Colonic mucosa (tissue), 4 donors: Measurements from ENCODE around the gene RLIM. TPM values are rescaled to one million over a fixed set of nuclear protein-coding genes. Genes with fewer than 3 reads are reported as not detected.
A peak's percentile ranks its signal among the peaks of the same experiment; 100 is the strongest.
"Not testable (repeated sequence)": the region's sequence is repeated elsewhere in the genome, so short reads cannot be mapped to it uniquely, and the experiment has no call there.

Source experiments
- DNase-seq: peaks from one replicate; pipeline ENCODE4 v3.0.0-alpha.2; 2020
- H3K27ac ChIP-seq: fragments of 200-600 bp; one replicate; pipeline ENCODE4 v1.8.0; 2021
- H3K27me3 ChIP-seq: fragments of 200-600 bp; one replicate; pipeline ENCODE4 v1.8.0; 2021
- H3K36me3 ChIP-seq: fragments of 200-600 bp; one replicate; pipeline ENCODE4 v1.8.0; 2021
- H3K4me1 ChIP-seq: fragments of 200-600 bp; one replicate; pipeline ENCODE4 v1.8.0; 2021; ENCODE audit warnings: mild to moderate bottlenecking
- H3K4me3 ChIP-seq: fragments of 200-600 bp; one replicate; pipeline ENCODE4 v1.8.0; 2021
- H3K9ac ChIP-seq, 2 donors: one replicate each; pipeline ENCODE4 v1.7.0; 2013; ENCODE audit warnings: control low read depth in 2 of 2, low read depth in 2 of 2, low read length in 2 of 2
- H3K9me3 ChIP-seq: fragments of 200-600 bp; one replicate; pipeline ENCODE4 v1.8.0; 2021
- intact Hi-C: fragments of 100-400 bp; cut with DNase I; formaldehyde crosslinking; loops from one replicate; pipeline ENCODE4 v1.14.1; 2022
- total RNA-seq, 2 donors: library from RNA; stranded (reverse); fragmentation: NEBNext Ultra II Directional in 1 of 2; extraction: Animal tissue kit (Norgen Biotek cat#: 25700) in 1 of 2; gene quantifications; one replicate each; pipeline ENCODE4 v1.2.1, GENCODE V29; 2021
- TF ChIP-seq, protein P1 (sequence below): fragments of 200-600 bp; IDR thresholded peaks from one replicate; pipeline ENCODE4 v1.8.0; 2022; ENCODE audit warnings: antibody characterized with exemption, mild to moderate bottlenecking
- donor health status: healthy.
- donor health status: DM: no; HTN: no; CAD: no.
- donor health status: DM: no; HTN: no; CAD: no.

Gene RLIM, protein sequence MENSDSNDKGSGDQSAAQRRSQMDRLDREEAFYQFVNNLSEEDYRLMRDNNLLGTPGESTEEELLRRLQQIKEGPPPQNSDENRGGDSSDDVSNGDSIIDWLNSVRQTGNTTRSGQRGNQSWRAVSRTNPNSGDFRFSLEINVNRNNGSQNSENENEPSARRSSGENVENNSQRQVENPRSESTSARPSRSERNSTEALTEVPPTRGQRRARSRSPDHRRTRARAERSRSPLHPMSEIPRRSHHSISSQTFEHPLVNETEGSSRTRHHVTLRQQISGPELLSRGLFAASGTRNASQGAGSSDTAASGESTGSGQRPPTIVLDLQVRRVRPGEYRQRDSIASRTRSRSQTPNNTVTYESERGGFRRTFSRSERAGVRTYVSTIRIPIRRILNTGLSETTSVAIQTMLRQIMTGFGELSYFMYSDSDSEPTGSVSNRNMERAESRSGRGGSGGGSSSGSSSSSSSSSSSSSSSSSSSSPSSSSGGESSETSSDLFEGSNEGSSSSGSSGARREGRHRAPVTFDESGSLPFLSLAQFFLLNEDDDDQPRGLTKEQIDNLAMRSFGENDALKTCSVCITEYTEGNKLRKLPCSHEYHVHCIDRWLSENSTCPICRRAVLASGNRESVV
- total RNA-seq: 10 to 100 TPM; 24.4 to 27.1 TPM

GRCh38 chrX:74614093-74614909, at the start of gene RLIM:
TSS of gene RLIM (minus strand) at chrX:74614624. CDS start at chrX:74595977, 18,647 bp downstream.
- H3K27ac ChIP-seq: peak within 1 kb of the TSS; percentile 94
- no peaks in the 10 kb centered on the region for H3K36me3 ChIP-seq
- H3K4me1 ChIP-seq: no peaks in the 10 kb centered on the region
- no peaks in the 10 kb centered on the region for H3K27me3 ChIP-seq
- peak within 1 kb of the TSS; percentile 68 for H3K4me3 ChIP-seq
- intact Hi-C loops: no loop called here
- DNase-seq: peak; percentile 91
- TF ChIP-seq, protein P1, sequence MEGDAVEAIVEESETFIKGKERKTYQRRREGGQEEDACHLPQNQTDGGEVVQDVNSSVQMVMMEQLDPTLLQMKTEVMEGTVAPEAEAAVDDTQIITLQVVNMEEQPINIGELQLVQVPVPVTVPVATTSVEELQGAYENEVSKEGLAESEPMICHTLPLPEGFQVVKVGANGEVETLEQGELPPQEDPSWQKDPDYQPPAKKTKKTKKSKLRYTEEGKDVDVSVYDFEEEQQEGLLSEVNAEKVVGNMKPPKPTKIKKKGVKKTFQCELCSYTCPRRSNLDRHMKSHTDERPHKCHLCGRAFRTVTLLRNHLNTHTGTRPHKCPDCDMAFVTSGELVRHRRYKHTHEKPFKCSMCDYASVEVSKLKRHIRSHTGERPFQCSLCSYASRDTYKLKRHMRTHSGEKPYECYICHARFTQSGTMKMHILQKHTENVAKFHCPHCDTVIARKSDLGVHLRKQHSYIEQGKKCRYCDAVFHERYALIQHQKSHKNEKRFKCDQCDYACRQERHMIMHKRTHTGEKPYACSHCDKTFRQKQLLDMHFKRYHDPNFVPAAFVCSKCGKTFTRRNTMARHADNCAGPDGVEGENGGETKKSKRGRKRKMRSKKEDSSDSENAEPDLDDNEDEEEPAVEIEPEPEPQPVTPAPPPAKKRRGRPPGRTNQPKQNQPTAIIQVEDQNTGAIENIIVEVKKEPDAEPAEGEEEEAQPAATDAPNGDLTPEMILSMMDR: no peak
- H3K9me3 ChIP-seq: no peaks in the 10 kb centered on the region
- peak within 1 kb of the TSS; percentile 74 to 77 for H3K9ac ChIP-seq

DNA sequence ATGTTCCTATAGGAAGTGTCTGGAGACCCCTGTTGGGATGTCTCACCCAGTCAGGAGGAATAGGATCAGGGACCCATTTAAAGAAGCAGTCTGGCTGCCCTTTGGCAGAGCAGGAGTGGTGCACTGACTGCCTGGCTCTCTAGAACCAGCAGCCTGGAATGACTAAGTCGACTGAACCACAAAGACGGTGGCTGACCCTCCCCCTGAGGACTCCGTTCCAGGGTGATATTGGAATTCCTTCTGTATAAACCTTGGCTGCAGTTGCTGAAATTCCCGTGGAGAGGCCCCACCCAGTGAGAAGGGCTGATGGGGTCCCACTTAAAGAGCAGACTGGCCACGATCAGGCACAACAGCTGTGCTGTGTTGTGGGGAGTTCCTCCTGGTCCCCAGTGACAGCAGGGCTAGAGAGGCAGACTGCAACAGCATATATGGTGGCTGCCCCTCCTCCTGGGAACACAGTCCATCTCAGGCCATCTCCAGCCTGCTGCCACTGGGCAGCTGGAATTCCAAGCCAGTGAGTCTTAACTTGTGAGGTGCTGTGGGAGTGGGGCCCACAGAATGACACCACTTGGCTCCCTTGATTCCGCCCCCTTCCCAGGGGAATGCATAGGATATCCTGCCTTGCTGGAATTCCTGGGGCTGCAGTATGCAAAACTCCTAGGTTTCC, 41.8 kb upstream of the RLIM start:
- no peaks in the 10 kb centered on the region for H3K36me3 ChIP-seq
- TF ChIP-seq, protein P1: no peak
- intact Hi-C loops: no loop called here
- no peaks in the 10 kb centered on the region for H3K4me1 ChIP-seq
- DNase-seq: no peak
- H3K27me3 ChIP-seq: no peaks in the 10 kb centered on the region
- no peak overlapping the region for H3K27ac ChIP-seq
- no peak overlapping the region for H3K9ac ChIP-seq
- no peaks in the 10 kb centered on the region for H3K9me3 ChIP-seq
- no peak overlapping the region for H3K4me3 ChIP-seq

DNA sequence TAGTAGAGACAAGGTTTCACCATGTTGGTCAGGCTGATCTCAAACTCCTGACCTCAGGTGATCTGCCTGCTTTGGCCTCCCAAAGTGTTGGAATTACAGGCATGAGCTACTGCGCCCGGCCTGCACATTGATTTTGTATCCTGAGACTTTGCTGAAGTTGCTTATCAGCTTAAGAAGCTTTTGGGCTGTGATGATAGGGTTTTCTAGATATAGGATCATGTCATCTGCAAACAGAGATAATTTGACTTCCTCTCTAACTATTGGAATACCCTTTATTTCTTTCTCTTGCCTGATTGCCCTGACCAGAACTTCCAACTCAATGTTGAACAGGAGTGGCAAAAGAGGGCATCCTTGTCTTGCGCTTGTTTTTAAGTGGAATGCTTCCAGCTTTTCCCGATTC, 40.5 kb upstream of the RLIM start:
- DNase-seq, H3K4me3 ChIP-seq, H3K9ac ChIP-seq, H3K9me3 ChIP-seq, H3K36me3 ChIP-seq, H3K4me1 ChIP-seq, intact Hi-C loops, H3K27me3 ChIP-seq, H3K27ac ChIP-seq: not testable (repeated sequence)

- no peaks in the 10 kb centered on the region for H3K27me3 ChIP-seq
- TF ChIP-seq, protein P1: no peak
- H3K36me3 ChIP-seq: no peaks in the 10 kb centered on the region
- no peak overlapping the region for H3K4me3 ChIP-seq
- no peak overlapping the region for H3K27ac ChIP-seq
- DNase-seq: no peak
- H3K4me1 ChIP-seq: no peaks in the 10 kb centered on the region
- intact Hi-C loops: no loop called here
- H3K9me3 ChIP-seq: no peaks in the 10 kb centered on the region
- H3K9ac ChIP-seq: no peak overlapping the region
Measured at GRCh38 chrX:74636749-74637314, 22.4 kb upstream of the RLIM start.

DNA sequence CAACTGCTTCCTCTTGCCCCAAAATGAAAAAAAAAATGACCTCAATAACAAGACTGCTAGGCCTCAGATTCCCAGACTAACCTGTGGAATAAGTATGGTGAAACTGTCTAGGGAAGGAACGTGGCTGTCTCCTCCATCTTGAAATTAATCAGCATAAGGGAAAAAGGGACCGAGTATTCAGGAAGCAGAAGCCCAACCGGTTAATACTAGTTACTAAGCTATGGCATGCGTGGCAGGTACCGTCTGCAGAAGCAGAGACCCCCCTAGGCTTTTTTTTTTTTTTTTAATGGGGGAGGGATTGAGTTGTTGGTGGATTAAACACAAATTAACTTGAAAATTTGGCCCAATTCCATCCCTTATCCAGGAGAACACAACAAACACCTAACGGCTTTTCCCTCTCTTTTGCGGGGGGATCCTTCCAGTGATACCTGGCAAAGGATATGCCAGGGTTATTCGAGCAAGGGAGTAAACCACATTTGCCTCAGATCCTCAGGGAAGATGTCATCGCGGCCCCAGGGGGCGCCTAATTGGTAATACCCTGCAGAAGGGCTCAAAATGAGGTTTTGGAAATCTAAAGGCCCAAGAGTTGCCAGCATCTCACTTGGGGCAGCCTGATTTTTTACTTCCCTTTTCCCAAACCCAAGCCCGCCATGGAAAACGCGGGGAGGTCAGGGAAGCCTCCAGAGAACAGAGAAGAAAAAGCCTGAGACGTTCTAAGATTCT, 893 bp downstream of the RLIM start:
- peak overlapping the region; percentile 74 to 77 for H3K9ac ChIP-seq
- TF ChIP-seq, protein P1: no peak
- H3K4me1 ChIP-seq: no peaks in the 10 kb centered on the region
- DNase-seq: peak; percentile 19
- no peaks in the 10 kb centered on the region for H3K27me3 ChIP-seq
- peak overlapping the region; percentile 68 for H3K4me3 ChIP-seq
- no peaks in the 10 kb centered on the region for H3K9me3 ChIP-seq
- intact Hi-C loops: no loop called here
- H3K27ac ChIP-seq: peak overlapping the region; percentile 94
- no peaks in the 10 kb centered on the region for H3K36me3 ChIP-seq
